HCT116 (cell line): Measurements from ENCODE around the gene WDR64. TPM values are rescaled to one million over a fixed set of nuclear protein-coding genes. Genes with fewer than 3 reads are reported as not detected.

Experiments
- ATAC-seq: fragments of 200-7000 bp; cut with Tn5 transposase; 2 replicates; pipeline ENCODE4 v1.9.1; 2020; ENCODE audit warnings: mild to moderate bottlenecking, moderate library complexity
- BruUV-seq: library from RNA; stranded (reverse); fragments of 400-500 nt; replicated peaks from 2 replicates; lab custom pipeline; 2021; lab: Mats Ljungman, UMichigan
- CTCF ChIA-PET: fragments of 300-600 bp; sonication (Branson Sonifier 250); formaldehyde crosslinking; loops from one replicate; lab custom pipeline; 2021; ENCODE audit warnings: antibody characterized with exemption; lab: Charles Lee
- POLR2A ChIA-PET: fragments of 300-600, 350-600 bp; sonication (Branson Sonifier 250); formaldehyde crosslinking; loops from one replicate; lab custom pipeline; 2021; ENCODE audit warnings: antibody characterized with exemption; lab: Charles Lee
- RAD21 ChIA-PET, 2 experiments: fragments of 300-600 bp; sonication (Branson Sonifier 250); formaldehyde crosslinking; loops; one replicate each; lab custom pipeline; 2023; ENCODE audit warnings: low total read pairs in 2 of 2; ENCODE audit not compliant: uncharacterized antibody in 2 of 2, unreplicated experiment in 2 of 2, low non-redundant PET in 1 of 2; lab: Charles Lee
- DNase-seq: peaks from one replicate; pipeline ENCODE4 v3.0.0-alpha.2; 2010; ENCODE audit warnings: low read depth, low spot score
- H2AFZ ChIP-seq: fragments of 200-600 bp; shearing (Covaris generic), sonication (generic); 2 replicates; pipeline ENCODE4 v1.6.1; 2017; ENCODE audit warnings: low read depth, mixed run types, mixed read lengths, antibody characterized with exemption, low read length; ENCODE audit not compliant: poor library complexity, severe bottlenecking
- H3K27ac ChIP-seq: 2 replicates; pipeline ENCODE4 v1.5.1; 2012; ENCODE audit warnings: low read depth, low read length
- H3K27me3 ChIP-seq: fragments of 200-600 bp; sonication (generic); 2 replicates; pipeline ENCODE4 v1.6.1; 2016; ENCODE audit warnings: mixed run types, low read length, mixed read lengths; ENCODE audit not compliant: insufficient read depth
- H3K36me3 ChIP-seq, 2 experiments: fragments of 200-500 bp in 1 of 2; fragments of 200-600 bp in 1 of 2; sonication (Bioruptor generic) in 1 of 2; sonication (generic) in 1 of 2; 2 replicates each; pipeline versions ENCODE4 v1.5.1 to v1.6.1; 2014 to 2016; ENCODE audit warnings: low read length in 2 of 2, inconsistent platforms in 1 of 2, mixed read lengths in 1 of 2, mixed run types in 1 of 2; ENCODE audit not compliant: insufficient read depth in 2 of 2, control insufficient read depth in 1 of 2
- H3K4me1 ChIP-seq, 2 experiments: fragments of 200-600 bp in 1 of 2; sonication (generic) in 1 of 2; 2 replicates each; pipeline versions ENCODE4 v1.5.1 to v1.6.1; 2012 to 2017; ENCODE audit warnings: low read length in 2 of 2, inconsistent platforms in 1 of 2, mild to moderate bottlenecking in 1 of 2, mixed read lengths in 1 of 2, mixed run types in 1 of 2, moderate library complexity in 1 of 2; ENCODE audit not compliant: insufficient read depth in 2 of 2, control insufficient read depth in 1 of 2
- H3K4me2 ChIP-seq: fragments of 200-600 bp; sonication (generic); 2 replicates; pipeline ENCODE4 v1.6.1; 2017; ENCODE audit warnings: mixed run types, low read length, mixed read lengths
- H3K4me3 ChIP-seq, 2 experiments: fragments of 200-600 bp in 1 of 2; sonication (generic) in 1 of 2; replicated peaks in 1 of 2; 2 replicates each; pipeline ENCODE4 v1.5.1; 2011 to 2016; ENCODE audit warnings: low read length in 2 of 2, control low read depth in 1 of 2, low read depth in 1 of 2, mild to moderate bottlenecking in 1 of 2, mixed read lengths in 1 of 2, mixed run types in 1 of 2
- H3K79me2 ChIP-seq: fragments of 200-600 bp; sonication (generic); 2 replicates; pipeline ENCODE4 v1.6.1; 2017; ENCODE audit warnings: mild to moderate bottlenecking, mixed run types, low read length, moderate library complexity, mixed read lengths; ENCODE audit not compliant: insufficient read depth
- H3K9ac ChIP-seq: fragments of 200-600 bp; sonication (generic); 2 replicates; pipeline ENCODE4 v1.6.1; 2016; ENCODE audit warnings: low read length, mixed read lengths
- H3K9me2 ChIP-seq: fragments of 200-600 bp; sonication (generic), shearing (Covaris generic); 2 replicates; pipeline ENCODE4 v1.6.1; 2017; ENCODE audit warnings: mixed run types, mild to moderate bottlenecking, moderate library complexity; ENCODE audit not compliant: insufficient read depth
- H3K9me3 ChIP-seq, 2 experiments: fragments of 200-500 bp in 1 of 2; fragments of 200-600 bp in 1 of 2; sonication (Bioruptor generic) in 1 of 2; sonication (generic) in 1 of 2; 2 replicates each; pipeline ENCODE4 v1.6.1; 2014 to 2017; ENCODE audit warnings: low read length in 2 of 2, mixed read lengths in 2 of 2, inconsistent platforms in 1 of 2, low read depth in 1 of 2, mild to moderate bottlenecking in 1 of 2, mixed run types in 1 of 2, moderate library complexity in 1 of 2; ENCODE audit not compliant: control insufficient read depth in 1 of 2, insufficient read depth in 1 of 2
- H4K20me1 ChIP-seq: fragments of 200-600 bp; sonication (generic), shearing (Covaris generic); 2 replicates; pipeline ENCODE4 v1.6.1; 2017; ENCODE audit warnings: mixed run types, mild to moderate bottlenecking, moderate library complexity; ENCODE audit not compliant: insufficient read depth
- ATF3 ChIP-seq: IDR thresholded peaks from 2 replicates; pipeline ENCODE4 v1.6.1; 2012
- CBX3 ChIP-seq: IDR thresholded peaks from 2 replicates; pipeline ENCODE4 v1.6.1; 2012; ENCODE audit warnings: low read depth
- CEBPB ChIP-seq: IDR thresholded peaks from 2 replicates; pipeline ENCODE4 v1.6.1; 2012; ENCODE audit warnings: low read depth
- ELF1 ChIP-seq: IDR thresholded peaks from 2 replicates; pipeline ENCODE4 v1.6.1; 2012; ENCODE audit warnings: low read depth, borderline replicate concordance
- EZH2phosphoT487 ChIP-seq: fragments of 200-600 bp; IDR thresholded peaks from 2 replicates; pipeline ENCODE4 v1.6.1; 2018; ENCODE audit warnings: antibody characterized with exemption, borderline replicate concordance
- FOSL1 ChIP-seq: IDR thresholded peaks from 2 replicates; pipeline ENCODE4 v1.6.1; 2012; ENCODE audit warnings: low read depth
- JUND ChIP-seq: IDR thresholded peaks from 2 replicates; pipeline ENCODE4 v1.6.1; 2012
- REST ChIP-seq: IDR thresholded peaks from 2 replicates; pipeline ENCODE4 v1.6.1; 2012; ENCODE audit warnings: low read depth
- SIN3A ChIP-seq: IDR thresholded peaks from 2 replicates; pipeline ENCODE4 v1.6.1; 2012; ENCODE audit warnings: low read depth
- TCF7L2 ChIP-seq: IDR thresholded peaks from 2 replicates; pipeline ENCODE4 v1.7.0; 2011; ENCODE audit warnings: borderline replicate concordance, inconsistent platforms; ENCODE audit not compliant: insufficient read depth, insufficient read length; ENCODE audit errors: extremely low read depth
- ZBTB33 ChIP-seq: IDR thresholded peaks from 2 replicates; pipeline ENCODE4 v1.6.1; 2011; ENCODE audit warnings: mild to moderate bottlenecking, low read length, moderate library complexity; ENCODE audit not compliant: insufficient replicate concordance; ENCODE audit errors: extremely low read depth
- ZFX ChIP-seq: fragments of 450-650 bp; IDR thresholded peaks from 2 replicates; pipeline ENCODE4 v1.6.1; 2017
- ZNF274 ChIP-seq: fragments of 200-500 bp; sonication (Bioruptor generic); IDR thresholded peaks from 2 replicates; pipeline ENCODE4 v1.6.1; 2014; ENCODE audit warnings: mild to moderate bottlenecking, low read depth, low read length, inconsistent platforms
- intact Hi-C: fragments of 100-400 bp; cut with micrococcal nuclease; formaldehyde crosslinking; loops from 2 replicates; pipeline ENCODE4 v1.10.0; 2022
- total RNA-seq: library from RNA; stranded (reverse); gene quantifications from one replicate; pipeline ENCODE4 v1.2.1, GENCODE V29; 2021; ENCODE audit not compliant: unreplicated experiment

Gene WDR64
- total RNA-seq, 1 experiment from 2014 or later = not detected

- H3K27me3 ChIP-seq = no peaks in the 10 kb centered on the region
- intact Hi-C loops = no loop called here
- no peaks in the 10 kb centered on the region for H3K9me3 ChIP-seq
- H3K4me1 ChIP-seq = no peaks in the 10 kb centered on the region
- no peak overlapping the region for H2AFZ ChIP-seq
- no peaks in the 10 kb centered on the region for H4K20me1 ChIP-seq
- POLR2A ChIA-PET = no interaction called here
- peak overlapping the region; percentile 59 to 65 for H3K4me3 ChIP-seq
- no peaks in the 10 kb centered on the region for H3K36me3 ChIP-seq
- H3K9ac ChIP-seq = peak overlapping the region; percentile 0; the same call in 1 of the 2 replicates
- peak overlapping the region; percentile 64 for H3K4me2 ChIP-seq
- RAD21 ChIA-PET = no interaction called here
- no peaks in the 10 kb centered on the region for H3K79me2 ChIP-seq
- H3K27ac ChIP-seq = no peak overlapping the region
- CTCF ChIA-PET = no interaction called here
- no peak for ATAC-seq
- TF ChIP-seq JUND = no peak
- TF ChIP-seq ATF3 = no peak
- no peak for TF ChIP-seq FOSL1
- TF ChIP-seq CBX3 = no peak
- TF ChIP-seq EZH2phosphoT487 = no peak
- no peak for TF ChIP-seq ZBTB33
- no peak for TF ChIP-seq REST
- no peak for TF ChIP-seq TCF7L2
- no peak for TF ChIP-seq ZFX
- TF ChIP-seq ZNF274 = no peak
- no peak for TF ChIP-seq CEBPB
- no peak for TF ChIP-seq ELF1
- no peak for TF ChIP-seq SIN3A
- no peak for DNase-seq
- no TSS peak for BruUV-seq
- H3K9me2 ChIP-seq = no peaks in the 10 kb centered on the region
These were observed 170.8 kb downstream of the WDR64 start for GRCh38 chr1:241822846-241823245.
